ENCODE results near the gene IL12RB1. TPM values are rescaled to one million over a fixed set of nuclear protein-coding genes. Genes with fewer than 3 reads are reported as not detected.

The IL12RB1 gene
- total and polyA plus RNA-seq, 2 of the 13 experiments (the other 11 are each of a cell fraction or from before 2014, with no cell fraction given), result 0.03 to 0.04 TPM

DNA sequence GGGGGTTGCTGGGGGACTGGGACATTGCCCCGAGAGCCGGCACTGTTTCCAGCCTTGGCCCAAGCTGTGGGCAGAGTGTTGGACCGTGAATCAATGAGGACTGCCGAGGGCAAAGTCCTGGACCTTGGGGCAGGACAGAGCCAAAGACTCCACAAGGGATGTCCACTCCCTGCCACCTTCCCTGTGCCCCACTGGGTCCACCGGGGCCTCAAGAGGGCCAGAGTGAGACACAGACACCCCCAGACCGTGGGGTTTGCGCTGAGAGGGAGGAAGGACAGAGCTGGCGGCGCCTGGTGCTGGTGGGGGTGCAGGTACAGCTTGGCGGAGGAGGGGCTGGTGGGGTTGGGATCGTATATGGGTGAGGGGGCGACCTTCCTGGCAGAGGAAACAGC is 22.6 kb upstream of the IL12RB1 start (continued):
- TF ChIP-seq, protein P1, sequence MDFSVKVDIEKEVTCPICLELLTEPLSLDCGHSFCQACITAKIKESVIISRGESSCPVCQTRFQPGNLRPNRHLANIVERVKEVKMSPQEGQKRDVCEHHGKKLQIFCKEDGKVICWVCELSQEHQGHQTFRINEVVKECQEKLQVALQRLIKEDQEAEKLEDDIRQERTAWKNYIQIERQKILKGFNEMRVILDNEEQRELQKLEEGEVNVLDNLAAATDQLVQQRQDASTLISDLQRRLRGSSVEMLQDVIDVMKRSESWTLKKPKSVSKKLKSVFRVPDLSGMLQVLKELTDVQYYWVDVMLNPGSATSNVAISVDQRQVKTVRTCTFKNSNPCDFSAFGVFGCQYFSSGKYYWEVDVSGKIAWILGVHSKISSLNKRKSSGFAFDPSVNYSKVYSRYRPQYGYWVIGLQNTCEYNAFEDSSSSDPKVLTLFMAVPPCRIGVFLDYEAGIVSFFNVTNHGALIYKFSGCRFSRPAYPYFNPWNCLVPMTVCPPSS (IDR thresholded peaks at IDR 0.05), result no peak
- 0 out of 2 replicates have a peak, but pooled peaks have one; percentile 15 for TF ChIP-seq RNF2 (conservative IDR thresholded peaks at IDR 0.05; ENCODE audit: low read depth)
- 0 out of 2 replicates have a peak, but pooled peaks have one; percentile 15 for TF ChIP-seq ZNF230 (CRISPR knock-in tag; IDR thresholded peaks at IDR 0.05)
- TF ChIP-seq, protein P2, sequence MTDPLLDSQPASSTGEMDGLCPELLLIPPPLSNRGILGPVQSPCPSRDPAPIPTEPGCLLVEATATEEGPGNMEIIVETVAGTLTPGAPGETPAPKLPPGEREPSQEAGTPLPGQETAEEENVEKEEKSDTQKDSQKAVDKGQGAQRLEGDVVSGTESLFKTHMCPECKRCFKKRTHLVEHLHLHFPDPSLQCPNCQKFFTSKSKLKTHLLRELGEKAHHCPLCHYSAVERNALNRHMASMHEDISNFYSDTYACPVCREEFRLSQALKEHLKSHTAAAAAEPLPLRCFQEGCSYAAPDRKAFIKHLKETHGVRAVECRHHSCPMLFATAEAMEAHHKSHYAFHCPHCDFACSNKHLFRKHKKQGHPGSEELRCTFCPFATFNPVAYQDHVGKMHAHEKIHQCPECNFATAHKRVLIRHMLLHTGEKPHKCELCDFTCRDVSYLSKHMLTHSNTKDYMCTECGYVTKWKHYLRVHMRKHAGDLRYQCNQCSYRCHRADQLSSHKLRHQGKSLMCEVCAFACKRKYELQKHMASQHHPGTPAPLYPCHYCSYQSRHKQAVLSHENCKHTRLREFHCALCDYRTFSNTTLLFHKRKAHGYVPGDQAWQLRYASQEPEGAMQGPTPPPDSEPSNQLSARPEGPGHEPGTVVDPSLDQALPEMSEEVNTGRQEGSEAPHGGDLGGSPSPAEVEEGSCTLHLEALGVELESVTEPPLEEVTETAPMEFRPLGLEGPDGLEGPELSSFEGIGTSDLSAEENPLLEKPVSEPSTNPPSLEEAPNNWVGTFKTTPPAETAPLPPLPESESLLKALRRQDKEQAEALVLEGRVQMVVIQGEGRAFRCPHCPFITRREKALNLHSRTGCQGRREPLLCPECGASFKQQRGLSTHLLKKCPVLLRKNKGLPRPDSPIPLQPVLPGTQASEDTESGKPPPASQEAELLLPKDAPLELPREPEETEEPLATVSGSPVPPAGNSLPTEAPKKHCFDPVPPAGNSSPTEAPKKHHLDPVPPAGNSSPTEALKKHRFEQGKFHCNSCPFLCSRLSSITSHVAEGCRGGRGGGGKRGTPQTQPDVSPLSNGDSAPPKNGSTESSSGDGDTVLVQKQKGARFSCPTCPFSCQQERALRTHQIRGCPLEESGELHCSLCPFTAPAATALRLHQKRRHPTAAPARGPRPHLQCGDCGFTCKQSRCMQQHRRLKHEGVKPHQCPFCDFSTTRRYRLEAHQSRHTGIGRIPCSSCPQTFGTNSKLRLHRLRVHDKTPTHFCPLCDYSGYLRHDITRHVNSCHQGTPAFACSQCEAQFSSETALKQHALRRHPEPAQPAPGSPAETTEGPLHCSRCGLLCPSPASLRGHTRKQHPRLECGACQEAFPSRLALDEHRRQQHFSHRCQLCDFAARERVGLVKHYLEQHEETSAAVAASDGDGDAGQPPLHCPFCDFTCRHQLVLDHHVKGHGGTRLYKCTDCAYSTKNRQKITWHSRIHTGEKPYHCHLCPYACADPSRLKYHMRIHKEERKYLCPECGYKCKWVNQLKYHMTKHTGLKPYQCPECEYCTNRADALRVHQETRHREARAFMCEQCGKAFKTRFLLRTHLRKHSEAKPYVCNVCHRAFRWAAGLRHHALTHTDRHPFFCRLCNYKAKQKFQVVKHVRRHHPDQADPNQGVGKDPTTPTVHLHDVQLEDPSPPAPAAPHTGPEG (CRISPR knock-in tag; IDR thresholded peaks at IDR 0.05), result no peak
- TF ChIP-seq, protein P3, sequence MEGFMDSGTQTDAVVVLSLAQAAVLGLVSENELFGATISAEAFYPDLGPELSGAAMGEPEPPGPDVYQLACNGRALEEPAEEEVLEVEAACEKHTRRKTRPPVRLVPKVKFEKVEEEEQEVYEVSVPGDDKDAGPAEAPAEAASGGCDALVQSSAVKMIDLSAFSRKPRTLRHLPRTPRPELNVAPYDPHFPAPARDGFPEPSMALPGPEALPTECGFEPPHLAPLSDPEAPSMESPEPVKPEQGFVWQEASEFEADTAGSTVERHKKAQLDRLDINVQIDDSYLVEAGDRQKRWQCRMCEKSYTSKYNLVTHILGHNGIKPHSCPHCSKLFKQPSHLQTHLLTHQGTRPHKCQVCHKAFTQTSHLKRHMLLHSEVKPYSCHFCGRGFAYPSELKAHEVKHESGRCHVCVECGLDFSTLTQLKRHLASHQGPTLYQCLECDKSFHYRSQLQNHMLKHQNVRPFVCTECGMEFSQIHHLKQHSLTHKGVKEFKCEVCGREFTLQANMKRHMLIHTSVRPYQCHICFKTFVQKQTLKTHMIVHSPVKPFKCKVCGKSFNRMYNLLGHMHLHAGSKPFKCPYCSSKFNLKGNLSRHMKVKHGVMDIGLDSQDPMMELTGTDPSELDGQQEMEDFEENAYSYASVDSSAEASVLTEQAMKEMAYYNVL (CRISPR knock-in tag; IDR thresholded peaks at IDR 0.05; ENCODE audit: borderline replicate concordance), result peak; percentile 9; the same call in 1 of the 2 replicates
- TF ChIP-seq, protein P4, sequence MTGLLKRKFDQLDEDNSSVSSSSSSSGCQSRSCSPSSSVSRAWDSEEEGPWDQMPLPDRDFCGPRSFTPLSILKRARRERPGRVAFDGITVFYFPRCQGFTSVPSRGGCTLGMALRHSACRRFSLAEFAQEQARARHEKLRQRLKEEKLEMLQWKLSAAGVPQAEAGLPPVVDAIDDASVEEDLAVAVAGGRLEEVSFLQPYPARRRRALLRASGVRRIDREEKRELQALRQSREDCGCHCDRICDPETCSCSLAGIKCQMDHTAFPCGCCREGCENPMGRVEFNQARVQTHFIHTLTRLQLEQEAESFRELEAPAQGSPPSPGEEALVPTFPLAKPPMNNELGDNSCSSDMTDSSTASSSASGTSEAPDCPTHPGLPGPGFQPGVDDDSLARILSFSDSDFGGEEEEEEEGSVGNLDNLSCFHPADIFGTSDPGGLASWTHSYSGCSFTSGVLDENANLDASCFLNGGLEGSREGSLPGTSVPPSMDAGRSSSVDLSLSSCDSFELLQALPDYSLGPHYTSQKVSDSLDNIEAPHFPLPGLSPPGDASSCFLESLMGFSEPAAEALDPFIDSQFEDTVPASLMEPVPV (CRISPR knock-in tag; IDR thresholded peaks at IDR 0.05), result no peak
- no peak for TF ChIP-seq CAMTA2 (CRISPR knock-in tag; IDR thresholded peaks at IDR 0.05; ENCODE audit: borderline replicate concordance)
- TF ChIP-seq ASH2L (IDR thresholded peaks at IDR 0.05; ENCODE audit: insufficient read length, low read depth, low read length), result no peak
- no peak for TF ChIP-seq DR1 (CRISPR knock-in tag; IDR thresholded peaks at IDR 0.05)
- TF ChIP-seq, protein P5, sequence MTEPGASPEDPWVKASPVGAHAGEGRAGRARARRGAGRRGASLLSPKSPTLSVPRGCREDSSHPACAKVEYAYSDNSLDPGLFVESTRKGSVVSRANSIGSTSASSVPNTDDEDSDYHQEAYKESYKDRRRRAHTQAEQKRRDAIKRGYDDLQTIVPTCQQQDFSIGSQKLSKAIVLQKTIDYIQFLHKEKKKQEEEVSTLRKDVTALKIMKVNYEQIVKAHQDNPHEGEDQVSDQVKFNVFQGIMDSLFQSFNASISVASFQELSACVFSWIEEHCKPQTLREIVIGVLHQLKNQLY (CRISPR knock-in tag; IDR thresholded peaks at IDR 0.05), result no peak
- peak; percentile 20; the same call in 1 of the 2 replicates for TF ChIP-seq CREM (IDR thresholded peaks at IDR 0.05)
- no peak for TF ChIP-seq CREM (CRISPR knock-in tag; IDR thresholded peaks at IDR 0.05)
- TF ChIP-seq, protein P6, sequence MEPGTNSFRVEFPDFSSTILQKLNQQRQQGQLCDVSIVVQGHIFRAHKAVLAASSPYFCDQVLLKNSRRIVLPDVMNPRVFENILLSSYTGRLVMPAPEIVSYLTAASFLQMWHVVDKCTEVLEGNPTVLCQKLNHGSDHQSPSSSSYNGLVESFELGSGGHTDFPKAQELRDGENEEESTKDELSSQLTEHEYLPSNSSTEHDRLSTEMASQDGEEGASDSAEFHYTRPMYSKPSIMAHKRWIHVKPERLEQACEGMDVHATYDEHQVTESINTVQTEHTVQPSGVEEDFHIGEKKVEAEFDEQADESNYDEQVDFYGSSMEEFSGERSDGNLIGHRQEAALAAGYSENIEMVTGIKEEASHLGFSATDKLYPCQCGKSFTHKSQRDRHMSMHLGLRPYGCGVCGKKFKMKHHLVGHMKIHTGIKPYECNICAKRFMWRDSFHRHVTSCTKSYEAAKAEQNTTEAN (CRISPR knock-in tag; conservative IDR thresholded peaks at IDR 0.05), result no peak
- peak; percentile 20 for TF ChIP-seq SKI (IDR thresholded peaks at IDR 0.05; ENCODE audit: partially characterized antibody)
- TF ChIP-seq LCORL (IDR thresholded peaks at IDR 0.05), result no peak
- TF ChIP-seq LCORL (CRISPR knock-in tag; IDR thresholded peaks at IDR 0.05), result peak; percentile 91
- TF ChIP-seq EP300 (IDR thresholded peaks at IDR 0.05; ENCODE audit: low read depth in 2 of 2, low read length in 2 of 2), result no peak
- TF ChIP-seq EP300 (CRISPR knock-in tag; IDR thresholded peaks at IDR 0.05; ENCODE audit: borderline replicate concordance), result 0 out of 2 replicates have a peak, but pooled peaks have one; percentile 16
